ENCODE measurements around the gene NEGR1. TPM values are rescaled to one million over a fixed set of nuclear protein-coding genes. Genes with fewer than 3 reads are reported as not detected.

Gene NEGR1
- total RNA-seq, 4 donors from 2014 or later = 33.3 to 73.0 (median 54.1) TPM

- Histone ChIP-seq H3K4me3 (no peak overlapping the region), H3K36me3 (peaks cover 0 to 9% of the 10 kb centered on the region in 2 donors), H3K27ac (no peak overlapping the region), H3K4me1 (no peaks in the 10 kb centered on the region), H3K9me3 (no peaks in the 10 kb centered on the region), H3K27me3 (no peaks in the 10 kb centered on the region)
- ATAC-seq = no peak
- TF ChIP-seq EP300 (IDR thresholded peaks at IDR 0.05) = no peak
- TF ChIP-seq POLR2AphosphoS5 (IDR thresholded peaks at IDR 0.05) = no peak
- TF ChIP-seq POLR2A (IDR thresholded peaks at IDR 0.05) = no peak
- TF ChIP-seq CTCF (IDR thresholded peaks at IDR 0.05) = no peak
These were observed 505.2 kb downstream of the NEGR1 start for GRCh38 chr1:71777094-71777493.

GRCh38 chr1:71774705-71775104, 507.6 kb downstream of the NEGR1 start:
- peaks cover 0 to 9% of the 10 kb centered on the region in 2 donors for H3K36me3 ChIP-seq
- WGBS, 2 donors (ENCODE audit: low coverage in 1 of 2) = 90 to 100% methylated on average over 1 of the region's 1 CpG

GRCh38 chr1:71770121-71770520, 512.2 kb downstream of the NEGR1 start:
- Histone ChIP-seq H3K27me3 (no peaks in the 10 kb centered on the region), H3K27ac (no peak overlapping the region), H3K4me1 (no peaks in the 10 kb centered on the region), H3K36me3 (peaks cover 0 to under 1% of the 10 kb centered on the region in 2 donors), H3K4me3 (no peak overlapping the region), H3K9me3 (no peaks in the 10 kb centered on the region)
- ATAC-seq = no peak
- WGBS, 2 donors (ENCODE audit: low coverage in 1 of 2) = 24 to 29% methylated on average over 1 of the region's 1 CpG
- no peak for TF ChIP-seq CTCF (IDR thresholded peaks at IDR 0.05)
- TF ChIP-seq POLR2AphosphoS5 (IDR thresholded peaks at IDR 0.05) = no peak
- TF ChIP-seq EP300 (IDR thresholded peaks at IDR 0.05) = no peak
- TF ChIP-seq POLR2A (IDR thresholded peaks at IDR 0.05) = no peak

More at GRCh38 chr1:71774705-71775104, 507.6 kb downstream of the NEGR1 start:
- no peaks in the 10 kb centered on the region for H3K27me3 ChIP-seq
- H3K27ac ChIP-seq = no peak overlapping the region
- TF ChIP-seq POLR2AphosphoS5 (IDR thresholded peaks at IDR 0.05) (no peak), POLR2A (IDR thresholded peaks at IDR 0.05) (no peak), EP300 (IDR thresholded peaks at IDR 0.05) (no peak)
- no peaks in the 10 kb centered on the region for H3K4me1 ChIP-seq
- ATAC-seq = no peak
- H3K4me3 ChIP-seq = no peak overlapping the region
- H3K9me3 ChIP-seq = no peaks in the 10 kb centered on the region

GRCh38 chr1:71766748-71767147, 515.6 kb downstream of the NEGR1 start:
- Histone ChIP-seq H3K4me3 (no peak overlapping the region), H3K4me1 (no peaks in the 10 kb centered on the region), H3K9me3 (no peaks in the 10 kb centered on the region), H3K36me3 (no peaks in the 10 kb centered on the region), H3K27me3 (no peaks in the 10 kb centered on the region), H3K27ac (no peak overlapping the region)
- TF ChIP-seq POLR2AphosphoS5 (IDR thresholded peaks at IDR 0.05) = no peak
- no peak for TF ChIP-seq CTCF (IDR thresholded peaks at IDR 0.05)
- no peak for TF ChIP-seq EP300 (IDR thresholded peaks at IDR 0.05)
- no peak for TF ChIP-seq POLR2A (IDR thresholded peaks at IDR 0.05)
- ATAC-seq = no peak
- 80 to 88% methylated on average over 4 of the region's 4 CpGs for WGBS, 2 donors (ENCODE audit: low coverage in 1 of 2)

- ATAC-seq = no peak
- Histone ChIP-seq H3K9me3 (no peaks in the 10 kb centered on the region), H3K27ac (no peak overlapping the region), H3K36me3 (no peaks in the 10 kb centered on the region), H3K4me3 (no peak overlapping the region), H3K4me1 (no peaks in the 10 kb centered on the region), H3K27me3 (no peaks in the 10 kb centered on the region)
- TF ChIP-seq EP300 (IDR thresholded peaks at IDR 0.05) (no peak), POLR2A (IDR thresholded peaks at IDR 0.05) (no peak)
- WGBS, 2 donors (ENCODE audit: low coverage in 1 of 2) = 38 to 50% methylated on average over 1 of the region's 1 CpG
These were observed 519.7 kb downstream of the NEGR1 start for GRCh38 chr1:71762514-71763255.

GRCh38 chr1:71755441-71755840, 526.9 kb downstream of the NEGR1 start:
- no peaks in the 10 kb centered on the region for H3K36me3 ChIP-seq
- no peaks in the 10 kb centered on the region for H3K27me3 ChIP-seq
- ATAC-seq = no peak
- no peak for TF ChIP-seq POLR2A (IDR thresholded peaks at IDR 0.05)
- H3K4me3 ChIP-seq = no peak overlapping the region
- WGBS, 2 donors (ENCODE audit: low coverage in 1 of 2) = 100% methylated on average over 1 of the region's 1 CpG; no CpG with 5 or more reads in 1 of the 2 donors
- H3K4me1 ChIP-seq = no peaks in the 10 kb centered on the region
- H3K27ac ChIP-seq = no peak overlapping the region
- no peaks in the 10 kb centered on the region for H3K9me3 ChIP-seq

All from gastroesophageal sphincter (tissue), 4 donors.